K562 (cell line): ENCODE data around the gene TRIAP1. TPM values are rescaled to one million over a fixed set of nuclear protein-coding genes. Genes with fewer than 3 reads are reported as not detected.
A peak's percentile ranks its signal among the peaks of the same experiment; 100 is the strongest.

Experiments
- ATF1 ChIP-seq, 2 experiments: fragments of 450-650 bp in 1 of 2; IDR thresholded peaks; 2 replicates each; pipeline ENCODE4 v1.6.1; 2016; ENCODE audit warnings: missing compliant biosample characterization in 1 of 2, missing genetic modification characterization in 1 of 2
- BCL6 ChIP-seq: fragments of 250-450 bp; sonication (Bioruptor Pico); IDR thresholded peaks from 2 replicates; pipeline ENCODE4 v1.4.0; 2020
- DDX20 ChIP-seq: fragments of 450-650 bp; IDR thresholded peaks from 2 replicates; pipeline ENCODE4 v1.6.1; 2016; ENCODE audit warnings: missing genetic modification characterization, low read depth, mild to moderate bottlenecking, missing compliant biosample characterization, moderate library complexity
- ETV1 ChIP-seq: fragments of 450-650 bp; conservative IDR thresholded peaks from 2 replicates; pipeline ENCODE4 v1.6.1; 2016; ENCODE audit warnings: missing genetic modification characterization, control low read depth, low read depth, missing compliant biosample characterization
- KDM2B ChIP-seq: fragments of 250-450 bp; sonication (Bioruptor Pico); IDR thresholded peaks from 2 replicates; pipeline ENCODE4 v1.8.0; 2021; ENCODE audit warnings: mild to moderate bottlenecking, moderate library complexity
- MAFK ChIP-seq: IDR thresholded peaks from 2 replicates; pipeline ENCODE4 v1.6.1; 2011; ENCODE audit warnings: low read length, improper control_type of control experiment
- MBD2 ChIP-seq: sonication (generic); IDR thresholded peaks from 2 replicates; pipeline ENCODE4 v1.6.1; 2016; ENCODE audit warnings: low read depth, borderline replicate concordance
- MTA1 ChIP-seq: fragments of 450-650 bp; IDR thresholded peaks from 2 replicates; pipeline ENCODE4 v1.6.1; 2017; ENCODE audit warnings: borderline replicate concordance
- NR2C2 ChIP-seq, 2 experiments: fragments of 200-800 bp in 1 of 2; sonication (Bioruptor generic) in 1 of 2; sonication (generic) in 1 of 2; formaldehyde crosslinking in 1 of 2; IDR thresholded peaks; 2 replicates each; pipeline versions ENCODE4 v1.6.1 to v1.8.0; 2016 to 2022; ENCODE audit warnings: mild to moderate bottlenecking in 1 of 2, missing compliant biosample characterization in 1 of 2, missing genetic modification characterization in 1 of 2, missing genetic modification reagents in 1 of 2
- RERE ChIP-seq: sonication (generic); formaldehyde crosslinking; IDR thresholded peaks from 2 replicates; pipeline ENCODE4 v1.8.0; 2023; ENCODE audit warnings: missing genetic modification reagents, mild to moderate bottlenecking, borderline replicate concordance
- TGIF2 ChIP-seq: sonication (generic); formaldehyde crosslinking; IDR thresholded peaks from 2 replicates; pipeline ENCODE4 v1.8.1; 2022; ENCODE audit warnings: mild to moderate bottlenecking, missing genetic modification reagents, moderate library complexity
- THRAP3 ChIP-seq: fragments of 450-650 bp; IDR thresholded peaks from 2 replicates; pipeline ENCODE4 v1.6.1; 2016; ENCODE audit warnings: mild to moderate bottlenecking, inconsistent platforms, borderline replicate concordance
- ZBTB11 ChIP-seq, 3 experiments: fragments of 200-800 bp in 1 of 3; fragments of 250-450 bp in 1 of 3; fragments of 450-650 bp in 1 of 3; sonication (Bioruptor Pico) in 1 of 3; sonication (Bioruptor generic) in 1 of 3; formaldehyde crosslinking in 1 of 3; IDR thresholded peaks; 2 replicates each; pipeline versions ENCODE4 v1.6.1 to v1.8.0; 2016 to 2022; ENCODE audit warnings: mild to moderate bottlenecking in 2 of 3, missing genetic modification characterization in 2 of 3, missing compliant biosample characterization in 1 of 3, moderate library complexity in 1 of 3
- ZNF282 ChIP-seq: sonication (generic); formaldehyde crosslinking; IDR thresholded peaks from 2 replicates; pipeline ENCODE4 v1.8.1; 2023; ENCODE audit warnings: missing genetic modification reagents
- ZNF354B ChIP-seq: fragments of 250-450 bp; sonication (Bioruptor Pico); IDR thresholded peaks from 2 replicates; pipeline ENCODE4 v1.4.0; 2020
- ZNF444 ChIP-seq: fragments of 250-450 bp; sonication (Bioruptor Pico); IDR thresholded peaks from 2 replicates; pipeline ENCODE4 v1.4.0; 2020; ENCODE audit warnings: mild to moderate bottlenecking, moderate library complexity
- ZNF655 ChIP-seq: fragments of 250-450 bp; sonication (Bioruptor Pico); IDR thresholded peaks from 2 replicates; pipeline ENCODE4 v1.5.0; 2021
- polyA plus RNA-seq, 8 experiments: library from polyadenylated mRNA; depleted of rRNA in 4 of 8; stranded (reverse) in 5 of 8; unstranded in 3 of 8; fragments of >200 nt; fragmentation: Nextera tagmentation in 2 of 8; fragmentation: Illumina TruSeq in 1 of 8; extraction: Ambion mirVana in 2 of 8; extraction: Trizol in 1 of 8; gene quantifications; 2 replicates each; pipeline versions ENCODE4 v1.2.1 to v1.2.3, GENCODE V29; 2011 to 2014; ENCODE audit warnings: inconsistent platforms in 1 of 8, missing spikeins in 1 of 8
- total RNA-seq, 7 experiments: library from RNA; depleted of rRNA in 6 of 7; stranded (reverse); fragments of >200 nt in 6 of 7; fragmentation: Illumina TruSeq in 2 of 7; extraction: Trizol in 2 of 7; gene quantifications; 2 replicates each; pipeline versions ENCODE4 v1.2.1 to v1.2.3, GENCODE V29; 2011 to 2021; ENCODE audit warnings: low replicate concordance in 1 of 7

Gene TRIAP1
- total and polyA plus RNA-seq, 9 of the 15 experiments (the other 6 are each of a cell fraction or from before 2014, with no cell fraction given): 37.3 to 354 (median 65.4) TPM

GRCh38 chr12:120469450-120470149, 23.4 kb upstream of the TRIAP1 start, which contains the start of gene SRSF9 (continued):
- no peak for TF ChIP-seq RERE (CRISPR knock-in tag)
- TF ChIP-seq MTA1: peak; percentile 29; the same call in 1 of the 2 replicates
- TF ChIP-seq TGIF2 (CRISPR knock-in tag): no peak
- no peak for TF ChIP-seq DDX20 (tag)
- TF ChIP-seq BCL6: no peak
- TF ChIP-seq ZNF444 (CRISPR knock-in tag): no peak
- no peak for TF ChIP-seq ZNF655
- TF ChIP-seq NR2C2 (CRISPR knock-in tag; IDR thresholded peaks at IDR 0.05): peak; percentile 20; the same call in 1 of the 2 replicates
- TF ChIP-seq NR2C2 (tag; IDR thresholded peaks at IDR 0.05): peak; percentile 84
- peak; percentile 79 for TF ChIP-seq ETV1 (tag)
- peak in 1 of 3 experiments; percentile 74; a peak in 2 of 6 replicates for TF ChIP-seq ZBTB11 (CRISPR knock-in tag; IDR thresholded peaks at IDR 0.05)
- TF ChIP-seq KDM2B (CRISPR knock-in tag): 0 out of 2 replicates have a peak, but pooled peaks have one; percentile 13
- TF ChIP-seq ZNF282: no peak
- peak; percentile 56; the same call in 1 of the 2 replicates for TF ChIP-seq MBD2
- no peak for TF ChIP-seq ATF1 (CRISPR knock-in tag; IDR thresholded peaks at IDR 0.05)
- TF ChIP-seq ATF1 (tag; IDR thresholded peaks at IDR 0.05): peak; percentile 64
- TF ChIP-seq MAFK: no peak
- no peak for TF ChIP-seq ZNF354B
- no peak for TF ChIP-seq THRAP3
